ENCODE data around the gene CMTM6. TPM values are rescaled to one million over a fixed set of nuclear protein-coding genes. Genes with fewer than 3 reads are reported as not detected.

CMTM6 gene
- total RNA-seq, 4 donors from 2014 or later = 40.3 to 60.6 (median 51.5) TPM

DNA sequence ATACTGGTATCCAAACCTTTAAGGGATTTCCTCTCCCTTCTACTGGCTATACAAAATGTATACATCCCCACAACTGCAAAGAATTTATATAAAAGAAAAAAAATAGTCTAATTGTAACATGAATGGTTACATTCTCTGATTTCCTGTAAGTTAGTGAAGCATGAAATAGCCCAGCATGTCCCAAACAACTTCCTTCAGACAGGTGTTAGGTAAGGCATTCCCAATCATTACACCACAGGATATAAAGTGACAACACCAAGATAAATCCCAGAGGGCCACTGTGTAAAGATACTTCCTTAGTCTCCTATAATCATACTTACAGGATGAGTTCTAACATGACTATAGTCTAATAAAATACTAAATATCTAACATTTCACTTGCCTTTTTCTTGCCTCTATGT, 7.6 kb downstream of the CMTM6 start:
- Histone ChIP-seq H3K4me3 (no peak overlapping the region), H3K4me1 (peaks cover 5 to 24% (median 17%) of the 10 kb centered on the region in 4 donors), H3K27ac (replicated peaks in 1 of 4) (no peak overlapping the region), H3K27me3 (no peaks in the 10 kb centered on the region), H3K9me3 (no peaks in the 10 kb centered on the region), H3K36me3 (peaks cover 0 to 7% (median under 1%) of the 10 kb centered on the region in 4 donors)
- no peak for TF ChIP-seq POLR2AphosphoS5 (IDR thresholded peaks at IDR 0.05)
- TF ChIP-seq, protein P1, sequence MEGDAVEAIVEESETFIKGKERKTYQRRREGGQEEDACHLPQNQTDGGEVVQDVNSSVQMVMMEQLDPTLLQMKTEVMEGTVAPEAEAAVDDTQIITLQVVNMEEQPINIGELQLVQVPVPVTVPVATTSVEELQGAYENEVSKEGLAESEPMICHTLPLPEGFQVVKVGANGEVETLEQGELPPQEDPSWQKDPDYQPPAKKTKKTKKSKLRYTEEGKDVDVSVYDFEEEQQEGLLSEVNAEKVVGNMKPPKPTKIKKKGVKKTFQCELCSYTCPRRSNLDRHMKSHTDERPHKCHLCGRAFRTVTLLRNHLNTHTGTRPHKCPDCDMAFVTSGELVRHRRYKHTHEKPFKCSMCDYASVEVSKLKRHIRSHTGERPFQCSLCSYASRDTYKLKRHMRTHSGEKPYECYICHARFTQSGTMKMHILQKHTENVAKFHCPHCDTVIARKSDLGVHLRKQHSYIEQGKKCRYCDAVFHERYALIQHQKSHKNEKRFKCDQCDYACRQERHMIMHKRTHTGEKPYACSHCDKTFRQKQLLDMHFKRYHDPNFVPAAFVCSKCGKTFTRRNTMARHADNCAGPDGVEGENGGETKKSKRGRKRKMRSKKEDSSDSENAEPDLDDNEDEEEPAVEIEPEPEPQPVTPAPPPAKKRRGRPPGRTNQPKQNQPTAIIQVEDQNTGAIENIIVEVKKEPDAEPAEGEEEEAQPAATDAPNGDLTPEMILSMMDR (IDR thresholded peaks at IDR 0.05) = no peak
- TF ChIP-seq EP300 (IDR thresholded peaks at IDR 0.05) = no peak
- TF ChIP-seq POLR2A (IDR thresholded peaks at IDR 0.05; ENCODE audit: low read depth) = no peak
- intact Hi-C loops (cut with DNase I) = no loop called here
- DNase-seq (ENCODE audit: extremely low spot score) = no peak

DNA sequence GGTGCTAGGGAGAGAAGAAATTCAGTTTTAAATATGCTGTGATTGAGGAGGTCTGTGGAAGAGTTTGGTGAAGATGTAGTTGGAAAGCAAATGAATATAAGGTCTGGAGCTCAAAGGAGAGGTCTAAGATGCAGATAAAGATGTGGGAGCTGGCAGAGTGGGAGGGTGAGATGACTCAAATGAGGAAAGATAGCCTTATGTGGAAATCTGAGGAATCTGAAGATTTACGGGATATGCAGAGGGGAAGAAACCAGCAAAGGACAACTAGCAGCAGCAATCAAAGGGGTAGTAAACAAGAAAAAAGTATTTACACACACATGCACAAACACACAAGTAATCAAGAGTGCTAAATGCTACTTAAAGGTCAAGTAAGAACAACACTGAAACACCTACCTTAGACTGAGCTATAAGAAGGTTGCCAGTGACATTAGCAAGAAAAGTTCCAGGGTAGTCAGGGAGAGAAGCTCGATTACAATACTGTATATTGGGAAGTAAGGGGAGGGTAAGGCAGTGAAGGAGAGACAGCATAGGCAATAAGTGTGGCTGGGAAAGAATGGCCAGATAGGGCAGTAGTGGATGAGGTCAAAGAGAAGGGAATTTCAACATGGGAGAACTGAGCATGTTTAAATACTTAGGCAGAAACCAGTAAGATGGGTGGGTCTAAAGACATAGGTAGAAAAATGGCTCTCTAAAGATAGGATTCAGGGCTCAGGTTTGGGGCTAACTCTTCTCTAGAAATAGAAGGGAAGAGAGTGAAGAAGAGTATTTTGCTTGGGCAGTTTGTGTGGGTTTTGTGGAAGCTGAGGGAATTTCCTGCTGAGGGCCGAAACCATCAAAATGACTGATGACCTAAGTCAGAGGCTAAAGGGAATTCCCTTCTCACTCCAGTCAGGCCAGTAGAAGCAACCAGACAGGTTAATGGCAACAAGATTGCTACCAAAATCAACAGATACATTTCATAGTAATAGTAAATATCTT, 8.9 kb downstream of the CMTM6 start:
- 74% methylated on average over 3 of the region's 3 CpGs for WGBS
- no peaks in the 10 kb centered on the region for H3K27me3 ChIP-seq
- peaks cover 5 to 22% (median 14%) of the 10 kb centered on the region in 4 donors for H3K4me1 ChIP-seq
- no peak overlapping the region for H3K27ac ChIP-seq (replicated peaks in 1 of 4)
- no peaks in the 10 kb centered on the region for H3K9me3 ChIP-seq
- no peak overlapping the region for H3K4me3 ChIP-seq
- intact Hi-C loops (cut with DNase I) = no loop called here
- no peak for DNase-seq (ENCODE audit: extremely low spot score)
- peaks cover 0 to 7% (median 2%) of the 10 kb centered on the region in 4 donors for H3K36me3 ChIP-seq
- TF ChIP-seq EP300 (IDR thresholded peaks at IDR 0.05) (no peak), POLR2A (IDR thresholded peaks at IDR 0.05; ENCODE audit: low read depth) (no peak), POLR2AphosphoS5 (IDR thresholded peaks at IDR 0.05) (no peak)
- TF ChIP-seq, protein P1 (IDR thresholded peaks at IDR 0.05) = no peak

DNA sequence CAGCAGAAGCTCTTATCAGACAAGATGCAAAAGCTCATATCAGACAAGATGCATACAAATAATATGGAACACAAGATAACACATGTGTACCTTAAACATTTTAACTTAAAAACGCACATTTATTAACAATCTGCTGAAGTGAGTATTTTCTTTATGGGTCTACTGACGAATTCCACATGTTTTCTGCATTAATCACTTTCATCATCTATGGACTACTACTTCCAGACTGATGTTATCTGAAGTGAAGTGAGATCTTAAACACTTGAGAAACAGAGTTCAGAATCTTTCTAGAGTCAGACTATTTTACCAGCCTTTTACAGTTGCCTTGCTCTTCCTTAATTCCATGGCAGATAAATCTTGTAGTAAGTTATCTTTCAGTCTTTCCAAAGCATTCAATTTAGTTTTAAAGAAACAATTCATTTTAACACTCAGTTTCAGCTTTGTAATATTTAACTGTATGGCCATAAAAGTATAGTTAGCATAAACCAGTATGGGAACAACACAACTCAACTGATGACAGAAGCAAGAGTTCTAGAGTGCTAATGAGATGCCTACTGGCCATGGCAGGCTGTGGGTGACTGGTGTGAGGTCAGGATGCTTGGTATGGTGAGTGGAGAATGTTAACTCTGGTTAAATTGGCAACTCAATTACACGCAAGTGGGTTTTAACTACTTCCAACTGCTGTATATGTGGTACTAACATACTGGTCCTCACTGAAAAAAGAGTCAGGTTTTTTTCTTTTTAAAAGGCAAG, 9.8 kb downstream of the CMTM6 start:
- no peak for DNase-seq (ENCODE audit: extremely low spot score)
- TF ChIP-seq EP300 (IDR thresholded peaks at IDR 0.05) (no peak), POLR2A (IDR thresholded peaks at IDR 0.05; ENCODE audit: low read depth) (no peak), POLR2AphosphoS5 (IDR thresholded peaks at IDR 0.05) (no peak)
- TF ChIP-seq, protein P1 (IDR thresholded peaks at IDR 0.05) = no peak
- H3K27ac ChIP-seq (replicated peaks in 1 of 4) = no peak overlapping the region
- no peaks in the 10 kb centered on the region for H3K9me3 ChIP-seq
- H3K4me1 ChIP-seq = peaks cover 5 to 19% (median 14%) of the 10 kb centered on the region in 4 donors
- intact Hi-C loops (cut with DNase I) = no loop called here
- no peaks in the 10 kb centered on the region for H3K27me3 ChIP-seq
- H3K36me3 ChIP-seq = peaks cover 0 to 7% (median 2%) of the 10 kb centered on the region in 4 donors
- no peak overlapping the region for H3K4me3 ChIP-seq
- 81% methylated on average over 3 of the region's 3 CpGs for WGBS

DNA sequence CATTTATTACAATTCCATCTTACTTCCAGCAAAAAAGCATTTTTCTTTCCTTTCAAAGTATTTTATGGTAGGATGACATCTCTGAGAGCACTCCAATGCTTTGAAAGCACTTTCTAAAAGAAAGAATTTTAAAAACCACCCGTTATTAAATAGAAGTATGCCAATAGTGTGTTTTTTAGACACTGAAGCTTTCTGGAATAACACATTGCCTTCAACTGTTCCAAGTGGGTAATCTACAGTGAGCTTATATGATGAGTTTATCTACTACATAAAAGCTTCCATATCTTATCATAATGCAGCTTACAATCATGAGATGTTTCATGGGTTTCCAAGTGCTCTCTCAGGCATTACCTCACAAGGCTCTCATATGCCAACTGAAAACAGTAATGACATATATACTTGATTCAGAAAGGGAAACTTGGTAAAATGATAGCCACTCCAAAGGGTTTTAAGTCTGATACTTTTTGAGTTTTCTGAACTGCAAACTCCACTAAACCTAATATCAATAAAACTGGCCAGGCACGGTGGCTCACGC, 14.1 kb downstream of the CMTM6 start:
- Histone ChIP-seq H3K27ac (replicated peaks in 1 of 4) (no peak overlapping the region), H3K27me3 (no peaks in the 10 kb centered on the region), H3K36me3 (peaks cover 0 to 32% (median 12%) of the 10 kb centered on the region in 4 donors), H3K4me1 (peaks cover 1 to 7% (median 4%) of the 10 kb centered on the region in 4 donors), H3K9me3 (no peaks in the 10 kb centered on the region), H3K4me3 (no peak overlapping the region)
- WGBS = 95% methylated on average over 3 of the region's 3 CpGs
- TF ChIP-seq, protein P1 (IDR thresholded peaks at IDR 0.05) = no peak
- no peak for TF ChIP-seq POLR2AphosphoS5 (IDR thresholded peaks at IDR 0.05)
- no peak for TF ChIP-seq EP300 (IDR thresholded peaks at IDR 0.05)
- TF ChIP-seq POLR2A (IDR thresholded peaks at IDR 0.05; ENCODE audit: low read depth) = no peak
- DNase-seq (ENCODE audit: extremely low spot score) = no peak
- intact Hi-C loops (cut with DNase I) = no loop called here

Data from esophagus muscularis mucosa (tissue), 4 donors.